HG03280 (cell line): Measurements from ENCODE around the gene GPR156.
"Not testable (repeated sequence)": the region's sequence is repeated elsewhere in the genome, so short reads cannot be mapped to it uniquely, and the experiment has no call there.

Source experiments
- ATAC-seq: cut with Tn5 transposase; IDR thresholded peaks from one replicate; pipeline ENCODE4 v1.9.1; 2021; ENCODE audit warnings: mild to moderate bottlenecking, moderate library complexity; ENCODE audit not compliant: unreplicated experiment

GPR156 gene

DNA sequence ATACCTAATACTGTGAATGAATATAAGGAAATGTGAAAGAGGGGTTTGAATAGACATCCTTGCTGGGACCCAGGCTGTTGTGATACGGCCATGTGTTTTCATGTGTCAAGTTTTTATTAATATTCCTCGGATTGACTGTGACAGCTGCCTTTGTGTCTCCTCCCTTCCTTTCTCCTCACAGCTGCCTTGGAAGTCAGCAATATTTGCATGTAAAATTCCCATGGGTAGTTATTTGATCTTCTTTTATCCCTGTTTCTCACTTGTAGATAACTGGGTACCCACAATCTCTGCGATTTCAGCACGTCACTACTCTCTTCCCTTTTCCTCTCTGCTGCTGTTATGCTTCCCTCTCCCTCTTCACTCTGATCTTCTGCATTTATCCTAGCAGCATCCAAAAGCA is 9.4 kb downstream of the GPR156 start:
- ATAC-seq, result no peak

DNA sequence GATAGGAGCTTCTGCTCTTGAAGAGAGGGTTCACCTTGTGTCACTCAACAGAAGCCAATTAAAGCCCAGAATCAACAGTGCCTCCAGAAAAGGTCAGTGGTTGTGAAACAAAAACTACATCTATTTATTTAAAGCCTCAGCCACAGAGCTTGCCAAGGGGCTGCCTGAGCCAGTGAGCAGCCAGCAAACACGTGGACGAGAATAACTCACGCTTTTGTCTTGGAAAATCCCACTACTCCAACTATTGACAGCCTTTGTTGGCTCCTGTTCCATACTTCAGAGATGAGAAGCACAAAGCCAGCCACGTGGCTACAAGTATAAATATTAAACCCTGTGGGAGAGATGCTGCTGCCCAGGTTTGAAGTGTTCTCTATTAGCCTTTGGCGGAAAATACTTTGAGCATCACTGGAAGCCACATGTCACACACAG is 10.3 kb downstream of the GPR156 start:
- no peak for ATAC-seq

DNA sequence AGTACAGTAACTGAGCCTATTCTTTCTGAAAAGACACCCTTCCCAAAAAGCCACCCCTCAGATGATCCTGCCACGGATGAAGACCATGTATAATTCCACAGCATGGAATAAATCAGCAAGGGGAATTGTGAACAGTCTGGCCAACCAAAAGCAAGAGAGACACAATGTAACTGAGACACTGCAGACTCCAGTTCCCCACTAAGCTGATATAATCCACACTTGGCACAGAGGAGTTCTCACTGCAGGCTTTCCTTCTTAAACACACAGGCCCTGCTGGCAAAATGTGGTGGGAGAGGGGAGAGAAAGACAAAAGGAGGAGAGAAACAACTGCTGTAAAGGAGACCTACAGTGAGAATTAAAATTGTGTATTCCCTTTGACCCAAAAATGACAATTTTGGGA is 12.7 kb downstream of the GPR156 start:
- ATAC-seq, result no peak

DNA sequence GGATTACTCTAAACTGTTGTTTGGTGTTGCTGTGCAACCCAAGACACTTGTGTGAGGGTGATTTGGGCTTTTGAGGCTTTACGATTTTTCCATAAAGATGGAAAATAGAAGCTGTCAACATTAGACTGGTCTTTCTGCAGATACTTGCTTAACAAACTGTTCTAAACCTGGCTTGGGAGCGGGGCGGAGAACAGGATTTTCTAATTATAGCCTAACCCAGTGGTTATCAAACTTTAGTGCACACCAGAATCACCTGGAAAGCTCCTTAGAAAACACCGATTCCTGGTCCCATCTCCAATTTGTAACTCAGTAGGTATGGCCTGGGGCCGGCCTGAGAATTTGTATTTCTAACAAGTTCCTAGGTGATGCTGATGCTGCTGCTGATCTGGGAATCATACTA is 19.0 kb downstream of the GPR156 start:
- no peak for ATAC-seq

DNA sequence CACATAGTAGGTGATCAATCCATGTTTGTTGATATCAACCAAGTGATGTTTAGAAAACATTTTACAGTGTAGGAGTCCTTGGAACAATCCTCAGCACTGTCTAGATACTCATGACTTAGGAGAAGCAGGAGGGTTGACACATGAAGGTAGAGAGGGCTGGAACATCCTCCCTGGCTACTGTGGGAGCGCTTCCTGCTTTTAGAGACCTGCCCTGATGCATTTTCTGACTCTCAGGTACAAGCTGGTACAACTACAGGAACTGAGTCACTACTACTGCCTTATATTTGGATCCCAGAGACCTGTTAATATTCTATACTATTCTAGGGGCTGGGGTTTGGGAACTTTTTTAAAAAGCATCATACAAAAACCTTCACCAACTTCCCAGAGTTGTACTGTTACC is 20.1 kb downstream of the GPR156 start:
- no peak for ATAC-seq

DNA sequence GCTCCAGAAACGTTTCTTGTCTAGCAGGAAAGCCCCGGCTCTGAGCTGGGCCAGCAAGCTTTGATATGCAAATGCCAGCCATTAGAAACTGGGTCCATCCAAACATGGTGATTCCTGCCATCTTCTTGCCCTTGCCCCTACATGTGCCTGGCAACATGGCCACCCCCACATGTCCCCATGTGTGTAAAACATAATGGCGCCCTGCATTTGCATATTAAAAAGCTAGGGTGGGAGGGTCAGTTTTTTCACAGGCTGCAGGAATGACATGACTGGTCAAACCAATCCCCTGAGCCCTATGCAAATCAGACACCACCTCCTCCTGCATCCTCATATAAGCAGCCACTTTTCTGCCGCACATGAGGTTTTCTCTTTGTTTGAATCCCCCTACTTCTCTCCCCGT is 21.2 kb downstream of the GPR156 start:
- no peak for ATAC-seq

DNA sequence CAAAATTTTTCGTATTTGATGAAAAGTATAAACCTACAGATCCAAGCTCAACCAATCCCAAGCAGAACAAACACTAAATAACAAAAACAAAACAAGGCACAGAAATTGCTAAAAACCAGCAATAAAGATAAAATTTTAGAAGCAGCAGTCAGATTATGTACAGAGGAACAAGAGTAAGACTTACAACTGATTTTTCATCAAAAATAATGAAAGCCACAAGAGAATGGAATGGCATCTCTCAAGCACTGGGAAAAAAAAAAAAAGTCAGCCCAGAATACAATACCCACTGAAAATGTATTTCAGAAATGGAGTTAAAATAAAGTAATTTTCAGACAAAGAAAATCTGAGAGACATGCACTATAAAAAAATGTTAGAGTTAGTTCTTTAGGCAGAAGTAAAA is 27.0 kb downstream of the GPR156 start:
- ATAC-seq, result no peak

DNA sequence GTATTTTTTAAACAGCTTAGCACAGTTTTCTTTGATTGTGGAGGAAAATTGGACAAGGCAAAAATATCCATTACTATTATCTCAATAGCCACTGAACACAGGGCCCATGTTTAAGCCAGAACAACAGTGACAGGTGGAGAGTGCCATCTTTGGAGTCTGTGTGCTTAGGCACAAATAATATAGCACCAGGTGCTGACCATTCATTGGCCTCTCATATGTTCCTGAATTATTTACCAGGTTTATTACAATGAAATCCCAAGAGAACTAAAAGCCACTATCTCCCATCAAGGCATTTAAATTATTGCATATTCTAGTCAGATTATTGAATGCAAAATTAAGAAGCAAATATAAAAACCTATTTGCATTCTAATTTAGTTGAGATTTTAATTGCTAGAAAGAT is 39.6 kb downstream of the GPR156 start:
- no peak for ATAC-seq

DNA sequence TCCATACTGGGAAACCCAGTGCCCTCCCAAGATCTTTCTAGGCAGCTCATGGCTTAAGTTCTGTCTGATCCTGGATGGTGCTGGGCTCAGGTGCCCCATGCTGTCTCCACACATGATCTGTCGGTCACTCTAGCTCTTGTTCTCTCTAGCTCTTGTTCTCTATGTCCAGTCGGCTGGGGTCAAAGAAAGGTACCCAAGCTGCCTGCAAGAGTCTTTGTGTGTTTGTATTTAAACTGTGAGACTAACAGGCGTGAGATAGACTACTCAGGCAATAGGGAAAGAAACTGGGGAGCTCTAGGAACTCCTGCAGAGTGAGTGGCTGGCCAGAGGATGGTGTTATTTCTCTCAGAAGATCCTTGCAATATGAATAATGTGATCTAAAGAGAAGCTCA is 40.2 kb downstream of the GPR156 start:
- ATAC-seq, result no peak

DNA sequence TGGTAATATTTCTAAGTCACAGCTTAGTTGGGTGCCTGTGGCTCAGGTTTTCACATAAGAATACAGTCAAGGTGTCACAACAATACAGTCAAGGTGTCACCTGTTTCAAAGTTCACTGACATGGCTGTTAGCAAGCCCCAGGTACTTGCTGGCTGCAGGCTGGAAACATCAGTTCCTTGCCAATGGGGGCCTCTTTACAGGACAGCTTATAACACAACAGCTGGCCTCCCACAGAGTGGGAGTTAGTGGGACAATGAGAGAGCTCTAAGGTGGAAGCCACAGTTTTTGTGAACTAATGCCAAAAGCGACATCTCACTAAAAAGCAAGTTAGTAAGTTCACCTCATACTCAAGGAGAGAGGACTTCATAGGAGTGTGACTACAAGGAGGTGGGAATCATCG is 45.4 kb downstream of the GPR156 start:
- ATAC-seq, result no peak

DNA sequence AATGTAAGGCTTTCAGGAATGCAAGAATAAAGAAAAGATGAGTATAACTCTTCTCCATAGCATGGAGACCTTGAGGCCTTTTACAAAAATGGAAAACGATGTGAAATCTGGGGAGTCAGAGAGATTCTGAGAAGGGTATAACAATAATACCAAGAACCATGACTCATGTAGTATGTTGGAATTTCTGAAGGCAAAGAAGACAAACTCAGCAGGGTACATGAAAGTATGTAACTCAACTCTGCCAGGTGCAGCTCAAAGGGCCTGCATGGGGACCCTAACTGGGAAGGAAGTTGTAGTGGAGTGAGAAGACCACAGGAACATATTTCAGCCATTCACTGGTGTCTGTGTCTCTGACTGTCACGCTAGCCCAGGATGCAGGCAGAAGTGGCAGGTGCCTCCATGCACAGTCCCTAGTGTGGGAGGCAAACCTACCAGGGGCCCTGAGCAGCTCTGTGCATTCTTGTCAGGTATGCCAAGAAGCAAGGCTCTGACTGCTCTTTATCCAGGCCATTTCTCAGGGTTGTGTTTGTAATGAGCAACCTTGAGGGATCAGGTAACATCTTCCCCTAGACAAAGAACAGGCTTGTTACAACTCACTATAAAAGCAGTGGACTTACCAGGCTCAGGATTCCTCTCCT is 57.2 kb downstream of the GPR156 start:
- ATAC-seq, result no peak

DNA sequence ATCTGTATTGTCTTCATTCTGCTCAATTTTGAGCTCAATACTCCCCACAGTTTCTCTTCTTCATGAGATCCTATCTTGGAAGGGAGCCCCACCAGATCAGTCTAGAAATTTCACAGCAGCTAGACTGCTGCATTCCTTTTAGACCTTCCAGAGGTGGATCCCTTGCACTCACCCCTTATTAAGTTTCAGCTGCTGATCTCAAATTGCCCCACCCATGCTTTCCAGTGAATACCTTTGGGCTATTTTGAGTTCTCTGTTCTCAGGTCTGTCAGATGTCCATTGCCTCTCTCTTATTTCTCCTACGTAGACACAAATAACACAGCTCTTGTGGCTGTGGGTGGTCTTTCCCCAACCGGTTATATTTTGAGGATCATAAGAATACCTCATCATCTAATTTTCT is 60.8 kb downstream of the GPR156 start:
- ATAC-seq, result no peak

DNA sequence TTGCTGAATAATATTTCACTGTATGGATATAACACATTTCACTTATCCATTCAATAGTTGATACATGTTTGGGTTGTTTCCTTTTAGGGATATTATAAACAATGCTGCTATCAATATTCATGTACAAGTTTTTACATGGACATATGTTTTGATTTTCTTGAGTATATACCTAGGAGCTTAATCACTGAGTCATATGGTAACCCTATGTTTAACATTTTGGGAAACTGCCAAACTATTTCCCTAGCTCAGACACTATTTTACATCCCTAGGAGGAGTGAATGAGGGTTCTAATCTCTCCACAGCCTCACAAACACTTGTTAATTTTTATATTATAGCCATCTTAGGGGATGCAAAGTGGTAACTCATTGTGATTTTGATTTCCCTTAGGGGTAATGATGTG is 66.0 kb downstream of the GPR156 start:
- no peak for ATAC-seq

DNA sequence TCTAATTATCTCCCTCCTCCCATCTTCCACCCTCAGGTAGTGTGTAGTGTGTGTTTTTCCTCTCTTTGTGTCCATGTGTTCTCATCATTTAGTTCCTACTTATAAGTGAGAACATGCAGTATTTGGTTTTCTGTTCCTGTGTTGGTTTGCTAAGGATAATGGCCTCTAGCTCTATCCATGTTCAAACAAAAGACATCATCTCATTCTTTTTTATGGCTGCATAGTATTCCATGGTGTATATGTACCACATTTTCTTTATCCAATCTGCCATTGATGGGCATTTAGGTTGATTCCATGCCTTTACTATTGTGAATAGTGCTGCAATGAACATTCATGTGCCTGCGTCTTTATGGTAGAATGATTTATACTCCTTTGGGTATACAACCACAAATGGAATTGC is 68.4 kb downstream of the GPR156 start:
- not testable (repeated sequence) for ATAC-seq

DNA sequence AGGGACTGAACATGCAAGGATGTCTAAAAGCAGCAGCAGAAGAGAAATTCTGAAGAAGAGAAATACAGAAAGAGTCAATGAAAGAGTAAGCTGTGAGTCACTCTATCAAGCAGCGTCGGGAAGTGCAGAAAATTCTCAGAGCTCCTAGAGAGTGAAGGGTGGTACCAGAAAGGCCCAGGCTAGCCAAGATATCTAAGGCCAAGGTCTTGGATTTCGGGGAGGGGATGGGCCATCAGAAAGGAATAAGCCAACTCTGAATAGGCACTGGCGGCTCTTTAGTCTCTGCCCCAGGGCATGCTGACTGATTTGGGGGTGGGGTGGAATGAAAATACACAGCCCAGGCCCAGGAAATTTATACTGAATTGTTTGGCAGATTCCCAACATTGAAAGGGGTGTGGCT is 70.8 kb downstream of the GPR156 start:
- no peak for ATAC-seq

DNA sequence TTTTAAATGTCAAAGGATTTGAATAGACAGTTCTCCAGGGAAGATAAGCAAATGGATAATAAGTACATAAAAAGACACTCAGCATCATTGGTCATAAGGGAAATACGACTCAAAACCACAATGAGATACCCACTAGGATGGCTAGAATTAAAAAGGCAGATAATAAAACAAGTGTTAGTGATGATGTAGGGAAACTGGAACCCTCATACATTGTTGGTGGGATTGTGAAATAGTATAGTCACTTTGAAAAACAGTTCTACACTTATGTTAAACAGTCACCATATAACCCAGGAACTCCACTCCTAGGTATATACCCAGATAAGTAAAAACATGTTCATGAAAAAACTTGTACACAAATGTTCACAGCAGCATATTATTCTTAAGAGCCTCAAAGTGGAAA is 72.5 kb downstream of the GPR156 start:
- no peak for ATAC-seq

DNA sequence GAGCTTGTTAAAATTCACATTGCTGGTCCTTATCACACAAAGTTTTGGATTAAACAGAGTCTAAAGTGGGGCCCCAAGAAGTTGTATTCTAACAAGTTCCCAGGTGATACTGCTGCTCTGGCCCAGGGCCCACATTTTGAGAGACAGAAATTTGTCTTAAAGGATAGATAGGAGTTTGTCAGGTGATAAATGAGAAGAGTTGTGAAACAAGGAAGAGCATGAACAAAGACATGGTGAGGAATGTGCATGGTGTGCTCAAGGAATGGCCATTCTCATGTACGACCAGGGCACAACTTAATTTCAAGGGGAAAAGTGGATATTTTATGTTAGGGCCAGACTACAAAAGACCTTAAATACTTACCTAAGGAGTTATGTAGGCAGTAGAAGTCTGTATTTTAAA is 75.6 kb downstream of the GPR156 start:
- no peak for ATAC-seq

DNA sequence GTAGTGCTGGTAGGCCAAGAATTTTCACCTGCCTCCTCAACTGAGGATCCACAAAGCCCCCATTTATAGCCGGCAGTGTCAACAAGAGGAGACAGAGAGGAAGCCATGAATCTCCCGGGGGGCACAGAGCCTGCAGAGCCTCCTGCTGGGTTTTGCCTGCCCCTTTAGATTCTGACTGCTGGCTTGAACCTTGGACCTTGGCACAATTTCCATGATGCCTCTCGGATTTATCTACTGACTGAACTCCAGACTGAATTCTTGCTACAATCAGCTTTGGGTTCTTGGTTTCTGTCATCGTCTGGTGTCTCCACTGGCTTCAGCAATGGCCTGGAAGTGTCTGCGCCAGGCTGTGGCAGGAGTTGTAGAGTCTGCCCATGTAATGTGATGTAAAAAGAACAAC is 80.7 kb downstream of the GPR156 start:
- ATAC-seq, result no peak

DNA sequence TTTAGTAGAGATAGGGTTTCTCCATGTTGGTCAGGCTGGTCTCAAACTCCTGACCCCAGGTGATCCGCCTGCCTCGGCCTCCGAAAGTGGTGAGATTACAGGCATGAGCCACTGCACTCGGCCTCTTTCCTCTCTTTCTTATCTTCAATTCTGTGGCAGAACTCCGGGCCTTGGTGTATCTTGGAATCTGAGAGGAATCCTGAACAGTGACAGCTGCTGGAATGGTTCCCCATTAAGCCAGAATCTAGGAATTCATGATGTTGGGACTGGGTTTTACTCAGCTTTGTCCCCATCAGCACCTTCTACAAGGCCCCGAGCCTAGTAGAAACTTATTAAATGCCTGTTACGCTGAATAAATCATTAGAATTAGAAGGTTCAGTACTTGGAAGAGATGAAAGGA is 81.4 kb downstream of the GPR156 start:
- ATAC-seq, result no peak

DNA sequence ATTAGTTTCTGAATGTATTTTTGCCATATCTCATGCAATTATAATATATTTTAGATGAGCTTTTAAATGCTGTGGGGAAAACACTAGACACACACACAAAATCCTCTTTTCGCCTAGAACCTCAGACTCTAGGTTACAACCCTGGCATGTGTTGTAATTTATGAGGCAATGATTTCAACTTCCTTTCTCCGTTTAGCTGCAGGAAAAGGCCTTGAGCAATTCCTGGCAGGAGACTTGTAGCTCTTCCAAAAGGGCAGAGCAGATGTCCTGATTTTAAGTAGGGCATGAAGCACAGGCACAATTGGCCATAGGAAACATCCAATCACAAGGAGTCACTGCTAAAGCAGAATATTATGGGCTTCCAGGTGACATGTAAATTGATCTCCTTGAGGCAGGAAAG is 82.0 kb downstream of the GPR156 start:
- ATAC-seq, result no peak

DNA sequence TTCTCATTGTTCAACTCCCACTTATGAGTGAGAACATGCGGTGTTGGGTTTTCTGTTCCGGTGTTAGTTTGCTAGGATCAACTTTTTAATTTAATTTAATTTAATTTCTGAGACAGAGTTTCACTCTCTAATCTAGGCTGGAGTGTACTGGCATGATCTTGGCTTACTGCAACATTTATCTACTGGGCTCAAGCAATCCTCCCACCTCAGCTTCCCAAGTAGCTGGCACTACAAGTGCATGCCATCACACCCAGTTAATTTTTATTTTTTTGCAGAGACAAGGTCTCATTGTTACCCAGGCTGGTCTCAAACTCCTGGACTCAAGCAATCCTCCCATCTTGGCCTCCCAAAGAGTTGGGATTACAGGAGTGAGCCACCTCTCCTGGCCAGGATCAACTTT is 82.7 kb downstream of the GPR156 start:
- no peak for ATAC-seq

DNA sequence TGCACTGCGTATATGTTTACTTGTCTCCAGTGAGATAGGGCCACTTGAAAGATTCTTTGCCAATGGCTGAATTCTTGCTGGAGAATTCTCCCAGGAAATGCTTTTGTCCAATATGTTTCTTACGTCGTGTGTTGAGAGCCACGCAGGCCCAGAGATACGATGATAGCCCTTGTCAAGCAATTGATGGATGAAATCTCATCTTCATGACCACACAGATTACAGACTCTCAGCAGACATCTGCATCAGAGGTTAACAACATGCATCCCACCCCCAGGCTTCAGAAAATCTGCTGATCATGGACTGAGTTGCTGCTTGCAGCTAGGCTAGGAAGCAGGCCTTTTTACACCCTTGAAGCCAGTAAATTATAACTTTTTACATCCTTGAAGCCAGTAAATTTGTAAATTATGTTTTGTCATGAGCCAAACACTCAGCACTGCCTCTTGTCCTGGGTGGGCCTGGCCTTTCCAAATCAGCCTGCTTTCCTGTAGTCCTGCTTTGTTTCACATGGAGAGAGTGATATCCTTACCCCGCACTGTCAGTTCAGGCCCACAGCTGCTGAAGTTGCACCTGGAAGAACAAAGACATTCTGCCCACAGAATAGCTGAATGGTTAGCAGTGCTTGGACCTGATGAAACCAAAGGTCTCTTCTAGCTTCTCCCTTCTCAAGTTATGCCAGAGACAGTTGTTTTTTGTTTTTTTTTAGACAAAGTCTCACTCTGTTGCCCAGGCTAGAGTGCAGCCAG is 84.4 kb downstream of the GPR156 start:
- ATAC-seq, result no peak

DNA sequence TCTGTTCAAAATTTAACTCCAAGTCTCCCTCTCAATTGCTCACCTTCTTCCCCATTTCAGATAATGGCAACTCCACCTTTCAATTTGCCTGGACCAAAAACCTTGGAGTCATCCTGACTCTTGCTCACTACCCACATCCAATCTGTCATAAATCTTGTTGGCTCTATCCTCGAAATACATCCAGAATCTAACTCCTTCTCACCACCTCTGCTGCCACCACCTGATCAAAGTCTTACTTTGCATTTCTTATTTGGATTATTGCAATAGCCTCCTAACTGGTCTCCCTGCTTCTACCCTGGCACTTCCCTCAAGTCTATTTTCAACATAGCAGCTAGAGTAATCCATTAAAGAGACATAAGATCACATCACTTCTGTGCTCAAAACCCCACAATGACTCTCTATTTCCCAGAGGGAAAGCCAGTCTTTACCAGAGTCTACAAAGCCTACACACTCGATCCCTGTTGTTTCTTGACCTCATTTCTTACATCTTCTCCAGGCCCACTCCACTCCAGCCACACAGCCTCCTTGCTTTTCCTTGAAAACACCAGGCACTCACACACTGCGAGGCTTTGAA is 86.6 kb downstream of the GPR156 start:
- ATAC-seq, result no peak
